SK-N-SH (cell line): ENCODE measurements around the gene LRRFIP2.

Source experiments
- CTCF ChIP-seq: fragments of 200-600 bp; sonication (generic); IDR thresholded peaks from 2 replicates; pipeline ENCODE4 v1.6.1; 2017; ENCODE audit warnings: antibody characterized with exemption, mild to moderate bottlenecking, moderate library complexity
- EP300 ChIP-seq, 2 experiments: IDR thresholded peaks; 2 replicates each; pipeline versions ENCODE4 v1.4.0 to v1.6.1; 2012; ENCODE audit warnings: borderline replicate concordance in 1 of 2, low read depth in 1 of 2, low read length in 1 of 2
- EZH2phosphoT487 ChIP-seq: fragments of 200-600 bp; sonication (generic); IDR thresholded peaks from 2 replicates; pipeline ENCODE4 v1.6.1; 2017; ENCODE audit warnings: low read depth, mixed run types, mild to moderate bottlenecking, antibody characterized with exemption, moderate library complexity, borderline replicate concordance
- GATA2 ChIP-seq: sonication (generic); formaldehyde crosslinking; IDR thresholded peaks from 2 replicates; pipeline ENCODE4 v1.5.0; 2020; ENCODE audit warnings: mild to moderate bottlenecking, missing genetic modification reagents
- MEF2A ChIP-seq: IDR thresholded peaks from 2 replicates; pipeline ENCODE4 v1.4.0; 2012; ENCODE audit warnings: low read depth, borderline replicate concordance
- NFIC ChIP-seq: IDR thresholded peaks from 2 replicates; pipeline ENCODE4 v1.4.0; 2012; ENCODE audit warnings: borderline replicate concordance
- NRF1 ChIP-seq: IDR thresholded peaks from 2 replicates; pipeline ENCODE4 v1.6.1; 2012; ENCODE audit warnings: low read depth, mild to moderate bottlenecking, low read length
- POLR2AphosphoS5 ChIP-seq: IDR thresholded peaks from 2 replicates; pipeline ENCODE4 v1.6.1; 2012; ENCODE audit warnings: low read depth, low read length
- RAD21 ChIP-seq: IDR thresholded peaks from 2 replicates; pipeline ENCODE4 v1.6.1; 2012; ENCODE audit warnings: mild to moderate bottlenecking, low read length
- REST ChIP-seq: IDR thresholded peaks from 2 replicates; pipeline ENCODE4 v1.6.1; 2012; ENCODE audit warnings: mild to moderate bottlenecking, low read depth, low read length, moderate library complexity
- SIN3A ChIP-seq: IDR thresholded peaks from 2 replicates; pipeline ENCODE4 v1.6.1; 2012; ENCODE audit warnings: low read depth, mild to moderate bottlenecking, low read length, moderate library complexity, borderline replicate concordance
- USF2 ChIP-seq: fragments of 150-350 bp; IDR thresholded peaks from 2 replicates; pipeline ENCODE4 v1.6.1; 2017; ENCODE audit warnings: antibody characterized with exemption, low read length, low read depth, borderline replicate concordance
- YY1 ChIP-seq: IDR thresholded peaks from 2 replicates; pipeline ENCODE4 v1.4.0; 2012; ENCODE audit warnings: low read depth, mild to moderate bottlenecking

DNA sequence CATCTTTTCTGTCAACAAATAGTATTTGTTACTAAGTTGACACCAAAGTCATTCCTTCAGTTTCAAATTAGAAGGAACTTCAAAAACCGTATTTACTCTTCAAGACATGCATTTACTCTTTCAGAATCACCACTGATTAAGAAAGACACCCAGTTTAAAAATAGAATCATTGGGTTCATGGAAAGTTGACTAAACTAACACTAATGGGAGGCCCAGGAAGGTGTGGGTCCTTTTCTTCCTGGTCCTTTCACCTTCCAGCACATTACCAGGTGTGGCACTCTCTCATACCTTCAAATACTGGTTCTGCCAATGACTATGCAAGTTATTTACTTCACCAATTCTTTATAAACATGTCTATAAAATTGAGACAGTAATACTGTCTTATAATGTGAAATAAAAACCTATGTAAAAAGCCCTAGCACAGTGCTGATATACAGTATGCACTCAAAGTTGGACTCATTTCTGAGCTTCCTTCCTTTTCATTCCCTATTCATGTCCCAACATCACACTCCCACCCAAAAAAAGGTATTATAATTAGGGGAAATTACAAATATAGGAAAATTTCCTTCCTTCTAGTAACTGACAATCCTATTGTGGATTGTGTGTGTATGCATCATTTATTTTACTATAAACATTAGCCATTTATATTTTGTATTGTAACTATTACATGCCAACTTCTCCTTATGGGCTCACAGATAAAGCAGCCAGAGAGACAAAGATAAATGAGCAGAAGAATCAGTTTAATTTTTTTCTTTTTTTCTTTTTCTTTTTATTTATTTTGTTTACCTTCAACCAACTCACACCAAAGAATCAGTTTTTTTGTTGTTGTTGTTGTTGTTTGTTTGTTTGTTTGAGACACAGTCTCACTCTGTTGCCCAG, 48.9 kb downstream of the LRRFIP2 start:
- no peak for TF ChIP-seq REST
- no peak for TF ChIP-seq YY1
- no peak for TF ChIP-seq CTCF
- TF ChIP-seq RAD21 = no peak
- TF ChIP-seq NFIC = no peak
- TF ChIP-seq GATA2 = no peak
- TF ChIP-seq SIN3A = no peak
- no peak for TF ChIP-seq POLR2AphosphoS5
- no peak for TF ChIP-seq NRF1
- TF ChIP-seq EP300 (IDR thresholded peaks at IDR 0.05; ENCODE audit: borderline replicate concordance in 1 of 2, low read depth in 1 of 2, low read length in 1 of 2) = no peak
- TF ChIP-seq USF2 = no peak
- no peak for TF ChIP-seq EZH2phosphoT487
- TF ChIP-seq MEF2A = no peak
